HG03521 (cell line): ENCODE results near the gene SLC2A3.
"Not testable (repeated sequence)": the region's sequence is repeated elsewhere in the genome, so short reads cannot be mapped to it uniquely, and the experiment has no call there.

Experiments used
- ATAC-seq: cut with Tn5 transposase; IDR thresholded peaks from one replicate; pipeline ENCODE4 v1.9.1; 2021; ENCODE audit warnings: mild to moderate bottlenecking, moderate library complexity; ENCODE audit not compliant: unreplicated experiment

Gene SLC2A3

GRCh38 chr12:7917392-7918267 is 18.4 kb downstream of the SLC2A3 start:
- no peak for ATAC-seq

- no peak for ATAC-seq
These were observed 19.1 kb downstream of the SLC2A3 start for GRCh38 chr12:7916936-7917335.

- no peak for ATAC-seq
These were observed 20.2 kb downstream of the SLC2A3 start for GRCh38 chr12:7915661-7916403.

- ATAC-seq, result not testable (repeated sequence)
These were observed 25.9 kb downstream of the SLC2A3 start for GRCh38 chr12:7910106-7910505.

GRCh38 chr12:7907009-7907408 is 29.0 kb downstream of the SLC2A3 start:
- ATAC-seq, result no peak

- not testable (repeated sequence) for ATAC-seq
These were observed 29.7 kb downstream of the SLC2A3 start for GRCh38 chr12:7906303-7906702.

GRCh38 chr12:7905600-7906125 is 30.3 kb downstream of the SLC2A3 start:
- ATAC-seq, result not testable (repeated sequence)

- ATAC-seq, result no peak
These were observed 30.9 kb downstream of the SLC2A3 start for GRCh38 chr12:7905071-7905470.

DNA sequence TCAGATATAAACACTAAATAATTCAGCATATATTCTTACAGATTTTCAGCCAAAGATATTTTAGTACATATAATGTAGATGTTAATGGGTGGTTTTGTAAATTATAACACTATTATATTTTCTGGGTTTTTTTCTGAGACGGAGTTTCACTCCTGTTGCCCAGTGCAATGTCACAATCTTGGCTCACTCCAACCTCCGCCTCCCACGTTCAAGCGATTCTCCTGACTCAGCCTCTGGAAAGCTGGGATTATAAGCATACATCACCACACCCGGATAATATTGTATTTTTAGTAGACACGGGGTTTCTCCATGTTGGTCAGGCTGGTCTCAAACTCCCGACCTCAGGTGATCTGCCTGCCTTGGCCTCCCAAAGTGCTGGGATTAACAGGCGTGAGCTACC is 33.6 kb downstream of the SLC2A3 start:
- ATAC-seq, result not testable (repeated sequence)

DNA sequence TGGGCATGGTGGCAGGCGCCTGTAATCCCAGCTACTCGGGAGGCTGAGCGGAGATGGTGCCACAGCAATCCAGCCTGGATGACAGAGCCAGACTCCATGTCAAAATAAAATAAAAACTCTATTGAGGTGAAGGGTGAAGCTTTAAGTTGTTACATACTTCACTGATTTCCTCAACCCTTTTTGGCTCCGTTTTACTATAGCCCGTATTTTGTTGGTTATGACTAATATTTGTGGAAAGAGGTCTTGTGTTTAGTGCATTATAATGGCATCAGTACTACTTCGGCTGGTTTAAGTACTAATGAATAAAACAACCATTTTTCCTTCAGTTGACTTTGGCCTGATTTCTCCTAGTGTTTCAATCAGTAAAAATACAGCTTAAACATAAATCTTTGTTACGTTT is 36.2 kb downstream of the SLC2A3 start:
- no peak for ATAC-seq

DNA sequence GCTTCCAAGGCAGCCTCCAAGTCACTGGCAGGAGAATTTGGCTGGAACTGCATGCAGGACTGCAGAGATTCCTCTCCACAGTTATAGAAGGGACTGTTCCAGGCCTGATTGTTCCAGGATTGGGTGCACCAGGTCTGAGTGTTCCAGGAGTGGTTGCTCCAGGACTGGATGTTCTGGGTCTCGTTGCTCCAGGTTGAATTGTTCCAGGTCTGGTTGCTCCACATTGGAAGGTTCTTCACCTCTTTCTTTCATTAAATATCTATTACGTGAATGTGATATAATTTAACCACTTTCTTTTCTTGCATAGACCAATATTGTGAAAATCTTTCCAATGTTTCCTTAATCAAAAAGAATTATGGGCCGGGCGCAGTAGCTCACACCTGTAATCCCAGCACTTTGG is 39.3 kb downstream of the SLC2A3 start:
- not testable (repeated sequence) for ATAC-seq

DNA sequence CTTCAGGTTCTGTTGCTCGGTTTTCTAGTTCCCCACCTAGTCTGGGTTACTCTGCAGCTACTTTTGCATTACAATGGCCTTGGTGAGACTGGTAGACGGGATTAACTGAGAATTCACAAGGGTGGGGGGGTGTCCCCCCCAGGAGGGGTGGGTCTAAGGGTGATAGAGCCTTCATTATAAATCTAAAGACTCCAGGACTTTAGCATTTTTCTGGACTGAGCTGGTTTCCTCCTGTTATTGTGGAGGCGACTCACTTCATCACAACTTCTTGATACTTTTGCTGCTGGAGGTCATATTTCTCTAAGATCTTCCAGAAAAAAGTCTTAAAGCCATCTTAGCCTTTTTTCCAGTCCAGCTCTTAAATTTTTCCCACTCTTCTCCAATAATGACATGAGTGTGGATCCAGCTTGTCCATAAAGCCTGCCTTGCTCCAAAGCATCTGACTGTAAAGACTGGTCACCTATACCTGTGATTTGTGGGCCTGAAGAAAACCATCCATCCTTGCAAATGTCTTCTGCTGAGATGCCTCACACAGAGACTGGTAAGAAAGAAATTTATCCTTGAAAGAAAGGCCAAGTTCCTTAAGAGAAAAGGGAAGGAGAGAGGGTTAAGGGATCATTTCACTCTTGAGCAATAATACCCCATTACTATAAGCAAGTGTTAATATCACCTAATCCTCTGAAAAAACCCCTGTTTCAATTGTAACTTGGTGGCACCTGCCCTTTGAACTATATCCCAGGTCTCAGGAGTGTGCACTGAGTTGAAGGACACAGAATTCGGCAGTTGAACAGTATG is 43.6 kb downstream of the SLC2A3 start:
- no peak for ATAC-seq

GRCh38 chr12:7884689-7885088 is 51.3 kb downstream of the SLC2A3 start:
- no peak for ATAC-seq

DNA sequence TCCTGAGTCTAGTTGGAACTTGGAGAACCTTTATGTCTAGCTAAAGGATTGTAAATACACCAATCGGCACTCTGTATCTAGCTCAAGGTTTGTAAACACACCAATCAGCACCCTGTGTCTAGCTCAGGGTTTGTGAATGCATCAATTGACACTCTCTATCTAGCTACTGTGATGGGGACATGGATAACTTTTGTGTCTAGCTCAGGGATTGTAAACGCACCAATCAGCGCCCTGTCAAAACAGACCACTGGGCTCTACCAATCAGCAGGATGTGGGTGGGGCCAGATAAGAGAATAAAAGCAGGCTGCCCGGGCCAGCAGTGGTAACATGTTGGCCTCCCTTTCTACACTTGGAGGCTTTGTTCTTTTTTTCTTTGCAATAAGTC is 54.3 kb downstream of the SLC2A3 start:
- not testable (repeated sequence) for ATAC-seq

DNA sequence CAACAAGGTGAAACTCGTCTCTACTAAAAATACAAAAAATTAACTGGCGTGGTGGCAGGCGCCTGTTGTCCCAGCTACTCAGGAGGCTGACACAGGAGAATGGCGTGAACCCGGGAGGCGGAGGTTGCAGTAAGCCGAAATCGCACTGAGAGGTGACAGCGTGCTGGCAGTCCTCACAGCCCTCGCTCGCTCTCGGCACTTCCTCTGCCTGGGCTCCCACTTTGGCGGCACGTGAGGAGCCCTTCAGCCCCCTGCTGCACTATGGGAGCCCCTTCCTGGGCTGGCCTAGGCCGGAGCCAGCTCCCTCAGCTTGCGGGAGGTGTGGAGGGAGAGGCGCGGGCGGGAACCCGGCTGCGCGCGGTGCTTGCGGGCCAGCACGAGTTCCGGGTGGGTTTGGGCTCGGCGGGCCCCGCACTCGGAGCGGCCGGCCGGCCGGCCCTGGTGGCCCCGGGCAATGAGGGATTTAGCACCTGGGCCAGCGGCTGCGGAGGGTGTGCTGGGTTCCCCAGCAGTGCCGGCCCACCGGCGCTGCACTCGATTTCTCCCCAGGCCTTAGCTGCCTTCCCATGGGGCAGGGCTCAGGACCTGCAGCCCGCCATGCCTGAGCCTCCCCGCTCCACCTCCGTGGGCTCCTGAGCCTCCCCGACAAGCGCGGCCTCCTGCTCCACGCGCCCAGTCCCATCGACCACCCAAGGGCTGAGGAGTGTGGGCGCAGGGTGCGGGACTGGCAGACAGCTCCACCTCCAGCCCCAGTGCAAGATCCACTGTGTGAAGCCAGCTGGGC is 54.8 kb downstream of the SLC2A3 start:
- ATAC-seq, result not testable (repeated sequence)

DNA sequence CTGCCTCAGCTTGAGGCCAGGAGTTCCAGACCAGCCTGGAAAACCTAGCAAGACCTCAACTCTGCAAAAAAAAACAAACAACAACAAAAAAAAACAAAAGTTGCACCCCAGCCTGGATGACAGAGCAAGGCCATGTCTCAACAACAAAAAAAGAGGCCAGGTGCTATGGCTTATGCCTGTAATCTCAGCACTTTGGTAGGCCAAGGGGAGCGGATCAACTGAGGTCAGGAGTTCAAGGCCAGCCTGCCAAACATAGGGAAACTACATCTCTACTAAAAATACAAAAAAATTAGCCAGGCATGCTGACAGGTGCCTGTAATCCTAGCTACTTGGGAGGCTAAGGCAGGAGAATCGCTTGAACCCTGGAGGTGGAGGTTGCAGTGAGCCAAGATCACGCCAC is 56.7 kb downstream of the SLC2A3 start:
- ATAC-seq, result no peak

DNA sequence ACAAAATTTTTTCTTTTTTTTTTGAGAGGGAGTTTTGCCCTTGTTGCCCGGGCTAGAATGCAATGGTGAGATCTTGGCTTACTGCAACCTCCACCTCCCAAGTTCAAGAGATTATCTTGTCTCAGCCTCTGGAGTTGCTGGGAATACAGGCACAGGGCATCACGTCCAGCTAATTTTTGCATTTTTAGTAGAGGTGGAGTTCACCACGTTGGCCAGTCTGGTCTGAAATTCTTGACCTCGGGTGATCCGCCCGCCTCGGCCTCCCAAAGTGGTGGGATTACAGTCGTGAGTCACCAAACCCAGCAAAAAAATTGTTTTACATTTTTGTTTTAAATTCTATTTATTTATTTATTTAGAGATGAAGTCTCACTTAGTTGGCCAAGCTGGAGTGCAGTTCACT is 58.6 kb downstream of the SLC2A3 start:
- ATAC-seq, result no peak

GRCh38 chr12:7872566-7873319 is 63.2 kb downstream of the SLC2A3 start, which contains the start of gene SLC2A14:
Gene SLC2A14 (minus strand): TSS chr12:7872915. CDS start chr12:7869880, 3,035 bp downstream.
- ATAC-seq, result no peak

GRCh38 chr12:7870335-7870734 is 65.7 kb downstream of the SLC2A3 start:
- no peak for ATAC-seq
